PC-9 (cell line): ENCODE data around the gene PPM1H.

Experiments used
- EZH2 ChIP-seq: fragments of 200-600 bp; sonication (generic); IDR thresholded peaks from 2 replicates; pipeline ENCODE4 v1.8.0; 2017; ENCODE audit warnings: antibody characterized with exemption, low read depth
- TF ChIP-seq, protein P1 (sequence below): fragments of 200-600 bp; sonication (generic); conservative IDR thresholded peaks from 2 replicates; pipeline ENCODE4 v1.6.1; 2017; ENCODE audit warnings: mixed run types, antibody characterized with exemption, mild to moderate bottlenecking, moderate library complexity

GRCh38 chr12:62606654-62607053 lies 328.3 kb downstream of the PPM1H start:
- TF ChIP-seq, protein P1, sequence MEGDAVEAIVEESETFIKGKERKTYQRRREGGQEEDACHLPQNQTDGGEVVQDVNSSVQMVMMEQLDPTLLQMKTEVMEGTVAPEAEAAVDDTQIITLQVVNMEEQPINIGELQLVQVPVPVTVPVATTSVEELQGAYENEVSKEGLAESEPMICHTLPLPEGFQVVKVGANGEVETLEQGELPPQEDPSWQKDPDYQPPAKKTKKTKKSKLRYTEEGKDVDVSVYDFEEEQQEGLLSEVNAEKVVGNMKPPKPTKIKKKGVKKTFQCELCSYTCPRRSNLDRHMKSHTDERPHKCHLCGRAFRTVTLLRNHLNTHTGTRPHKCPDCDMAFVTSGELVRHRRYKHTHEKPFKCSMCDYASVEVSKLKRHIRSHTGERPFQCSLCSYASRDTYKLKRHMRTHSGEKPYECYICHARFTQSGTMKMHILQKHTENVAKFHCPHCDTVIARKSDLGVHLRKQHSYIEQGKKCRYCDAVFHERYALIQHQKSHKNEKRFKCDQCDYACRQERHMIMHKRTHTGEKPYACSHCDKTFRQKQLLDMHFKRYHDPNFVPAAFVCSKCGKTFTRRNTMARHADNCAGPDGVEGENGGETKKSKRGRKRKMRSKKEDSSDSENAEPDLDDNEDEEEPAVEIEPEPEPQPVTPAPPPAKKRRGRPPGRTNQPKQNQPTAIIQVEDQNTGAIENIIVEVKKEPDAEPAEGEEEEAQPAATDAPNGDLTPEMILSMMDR, result no peak
- TF ChIP-seq EZH2, result no peak
